Gastroesophageal sphincter (tissue), 3 donors: ENCODE data around the gene FAM110D.

Experiments used
- POLR2A ChIP-seq, 2 donors: fragments of 450-650 bp; IDR thresholded peaks; one replicate each; pipeline ENCODE4 v1.6.1; 2017; ENCODE audit warnings: antibody characterized with exemption in 2 of 2, mild to moderate bottlenecking in 2 of 2, moderate library complexity in 1 of 2
- TF ChIP-seq, protein P1 (sequence below), 4 experiments: fragments of 200-600 bp in 2 of 4; fragments of 450-650 bp in 2 of 4; sonication (generic) in 1 of 4; IDR thresholded peaks; one replicate each; pipeline ENCODE4 v1.5.1; 2017 to 2019; ENCODE audit warnings: antibody characterized with exemption in 4 of 4, mild to moderate bottlenecking in 2 of 4, moderate library complexity in 2 of 4

DNA sequence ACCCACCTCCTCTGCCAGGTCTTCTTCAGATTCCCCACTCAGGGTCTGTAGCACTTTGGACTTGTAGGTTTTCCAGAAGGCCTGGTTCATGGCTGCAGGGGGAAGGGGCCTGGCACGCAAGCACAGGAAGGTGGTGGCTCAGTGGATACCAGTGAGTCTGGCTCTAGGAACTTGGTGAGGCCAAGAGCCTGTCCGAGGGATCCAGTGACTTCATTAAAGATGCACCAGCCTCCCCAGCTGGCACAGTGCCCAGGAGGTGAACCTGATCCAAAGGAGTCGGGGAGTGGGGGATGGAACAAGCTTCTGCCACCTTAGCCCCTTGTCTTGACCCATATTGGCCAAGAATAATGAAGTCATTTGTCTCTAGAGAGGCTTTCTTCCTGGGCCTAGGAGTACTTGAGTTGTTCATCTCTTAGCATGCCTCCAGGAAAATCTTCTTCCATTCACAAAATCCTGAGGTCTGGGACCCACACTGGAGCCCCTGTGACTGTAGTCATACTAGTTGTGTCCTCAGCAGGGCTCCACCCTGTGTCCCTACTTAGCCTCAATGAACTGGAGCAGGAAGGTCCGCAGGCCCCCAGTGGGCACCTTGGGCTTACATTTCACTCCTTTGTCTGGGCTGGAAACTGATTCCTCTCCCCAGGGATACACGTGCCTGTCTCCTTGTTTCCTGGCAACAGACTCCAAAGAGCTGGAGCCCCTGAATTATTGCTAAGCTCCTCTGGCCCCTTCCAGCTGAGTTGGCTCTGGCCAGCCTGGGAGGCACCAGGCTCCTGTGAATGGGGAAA lies 9.7 kb downstream of the FAM110D start, which contains the start of gene C1orf232:
- no peak for TF ChIP-seq POLR2A (IDR thresholded peaks at IDR 0.05)
- TF ChIP-seq, protein P1, sequence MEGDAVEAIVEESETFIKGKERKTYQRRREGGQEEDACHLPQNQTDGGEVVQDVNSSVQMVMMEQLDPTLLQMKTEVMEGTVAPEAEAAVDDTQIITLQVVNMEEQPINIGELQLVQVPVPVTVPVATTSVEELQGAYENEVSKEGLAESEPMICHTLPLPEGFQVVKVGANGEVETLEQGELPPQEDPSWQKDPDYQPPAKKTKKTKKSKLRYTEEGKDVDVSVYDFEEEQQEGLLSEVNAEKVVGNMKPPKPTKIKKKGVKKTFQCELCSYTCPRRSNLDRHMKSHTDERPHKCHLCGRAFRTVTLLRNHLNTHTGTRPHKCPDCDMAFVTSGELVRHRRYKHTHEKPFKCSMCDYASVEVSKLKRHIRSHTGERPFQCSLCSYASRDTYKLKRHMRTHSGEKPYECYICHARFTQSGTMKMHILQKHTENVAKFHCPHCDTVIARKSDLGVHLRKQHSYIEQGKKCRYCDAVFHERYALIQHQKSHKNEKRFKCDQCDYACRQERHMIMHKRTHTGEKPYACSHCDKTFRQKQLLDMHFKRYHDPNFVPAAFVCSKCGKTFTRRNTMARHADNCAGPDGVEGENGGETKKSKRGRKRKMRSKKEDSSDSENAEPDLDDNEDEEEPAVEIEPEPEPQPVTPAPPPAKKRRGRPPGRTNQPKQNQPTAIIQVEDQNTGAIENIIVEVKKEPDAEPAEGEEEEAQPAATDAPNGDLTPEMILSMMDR (IDR thresholded peaks at IDR 0.05) = no peak
